PC-3 (cell line): ENCODE data around the gene UNC5C. TPM values are rescaled to one million over a fixed set of nuclear protein-coding genes. Genes with fewer than 3 reads are reported as not detected.

Experiments
- ATAC-seq: fragments of 200-7000 bp; cut with Tn5 transposase; 2 replicates; pipeline ENCODE4 v1.9.1; 2020; ENCODE audit warnings: mild to moderate bottlenecking, moderate library complexity
- BruUV-seq: library from RNA; stranded (reverse); fragments of 400-500 nt; replicated peaks from 2 replicates; lab custom pipeline; 2021; lab: Mats Ljungman, UMichigan
- CTCF ChIA-PET: fragments of 300-600 bp; sonication (Branson Sonifier 250); formaldehyde crosslinking; loops from one replicate; lab custom pipeline; 2022; ENCODE audit warnings: antibody characterized with exemption; lab: Charles Lee
- POLR2A ChIA-PET: fragments of 300-600 bp; sonication (Branson Sonifier 250); formaldehyde crosslinking; loops from one replicate; lab custom pipeline; 2022; ENCODE audit warnings: antibody characterized with exemption; ENCODE audit not compliant: unreplicated experiment; lab: Charles Lee
- DNase-seq: peaks from one replicate; pipeline ENCODE4 v3.0.0-alpha.2; 2015
- H2AFZ ChIP-seq: fragments of 300-600 bp; sonication (generic); 2 replicates; pipeline ENCODE4 v1.6.0; 2016; ENCODE audit warnings: antibody characterized with exemption, low read length
- H3F3A ChIP-seq: fragments of 300-600 bp; sonication (generic); one replicate; pipeline ENCODE4 v1.6.0; 2017; ENCODE audit warnings: antibody characterized with exemption, low read length, control low read depth, mild to moderate bottlenecking; ENCODE audit not compliant: unreplicated experiment
- H3K27ac ChIP-seq: fragments of 300-600 bp; sonication (generic); 2 replicates; pipeline ENCODE4 v1.5.1; 2016; ENCODE audit warnings: mild to moderate bottlenecking, low read length
- H3K27me3 ChIP-seq: fragments of 300-600 bp; sonication (generic); 2 replicates; pipeline ENCODE4 v1.6.1; 2016; ENCODE audit warnings: low read length, mixed read lengths
- H3K36me3 ChIP-seq: fragments of 300-600 bp; sonication (generic); 2 replicates; pipeline ENCODE4 v1.6.1; 2016; ENCODE audit warnings: low read depth, mixed run types, low read length, mixed read lengths
- H3K4me1 ChIP-seq: fragments of 300-600 bp; sonication (generic); 2 replicates; pipeline ENCODE4 v1.5.1; 2016; ENCODE audit warnings: low read length; ENCODE audit not compliant: insufficient read depth
- H3K4me2 ChIP-seq: fragments of 300-600 bp; sonication (generic); 2 replicates; pipeline ENCODE4 v1.6.0; 2016; ENCODE audit warnings: low read length
- H3K4me3 ChIP-seq: fragments of 300-600 bp; sonication (generic); 2 replicates; pipeline ENCODE4 v1.5.1; 2016; ENCODE audit warnings: mild to moderate bottlenecking, low read length, mixed read lengths
- H3K79me2 ChIP-seq: fragments of 300-600 bp; sonication (generic); 2 replicates; pipeline ENCODE4 v1.6.1; 2017; ENCODE audit warnings: low read length, mixed read lengths
- H3K9ac ChIP-seq: fragments of 300-600 bp; sonication (generic); 2 replicates; pipeline ENCODE4 v1.6.0; 2016; ENCODE audit warnings: mild to moderate bottlenecking, low read length
- H3K9me2 ChIP-seq: fragments of 300-600 bp; sonication (generic); replicated peaks from 2 replicates; pipeline ENCODE4 v1.6.1; 2016; ENCODE audit warnings: mixed run types, low read length, mixed read lengths
- H3K9me3 ChIP-seq: fragments of 300-600 bp; sonication (generic); 2 replicates; pipeline ENCODE4 v1.6.1; 2016; ENCODE audit warnings: low read length, mixed read lengths
- H4K20me1 ChIP-seq: fragments of 300-600 bp; sonication (generic); 2 replicates; pipeline ENCODE4 v1.6.1; 2016; ENCODE audit warnings: low read length, mixed read lengths
- CTCF ChIP-seq: fragments of 300-600 bp; sonication (generic); conservative IDR thresholded peaks from 2 replicates; pipeline ENCODE4 v1.5.1; 2017; ENCODE audit warnings: antibody characterized with exemption, low read depth, mild to moderate bottlenecking, low read length
- EZH2 ChIP-seq: fragments of 300-600 bp; sonication (generic); IDR thresholded peaks from one replicate; pipeline ENCODE4 v1.6.1; 2017; ENCODE audit warnings: antibody characterized with exemption, mild to moderate bottlenecking, low read length; ENCODE audit not compliant: unreplicated experiment
- EZH2phosphoT487 ChIP-seq: fragments of 300-600 bp; sonication (generic); IDR thresholded peaks from 2 replicates; pipeline ENCODE4 v1.6.1; 2018; ENCODE audit warnings: mild to moderate bottlenecking, antibody characterized with exemption, low read length, borderline replicate concordance
- intact Hi-C: fragments of 100-400 bp; cut with micrococcal nuclease; formaldehyde crosslinking; loops from 2 replicates; pipeline ENCODE4 v1.9.0; 2023
- total RNA-seq: library from RNA; depleted of rRNA; stranded (reverse); fragments of >200 nt; gene quantifications from 2 replicates; pipeline ENCODE4 v1.2.3, GENCODE V29; 2014

UNC5C gene
- total RNA-seq, 1 experiment from 2014 or later: not detected

DNA sequence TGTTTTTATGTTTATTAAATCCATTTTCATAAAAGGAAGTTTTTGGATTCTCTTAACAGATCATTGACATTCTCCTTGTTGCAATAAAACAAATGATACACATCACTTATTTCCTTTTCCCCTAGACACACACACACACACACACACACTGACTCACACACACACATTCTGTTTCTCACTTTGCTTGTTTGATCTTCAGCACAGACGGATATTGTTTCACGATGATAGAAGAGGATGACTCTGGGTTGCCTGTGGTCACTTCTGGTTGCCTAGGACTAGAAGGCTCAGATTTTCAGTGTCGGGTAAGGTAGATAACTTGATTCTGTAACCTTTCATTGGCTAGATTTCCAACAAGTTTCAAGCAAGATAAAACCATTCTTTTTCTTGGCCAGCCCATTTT, 434.3 kb downstream of the UNC5C start:
- H3K79me2 ChIP-seq: no peaks in the 10 kb centered on the region
- peak; percentile 65 for DNase-seq
- H3K27me3 ChIP-seq: no peaks in the 10 kb centered on the region
- H3K4me3 ChIP-seq: no peak overlapping the region
- no peaks in the 10 kb centered on the region for H3K9me2 ChIP-seq
- intact Hi-C loops: no loop called here
- no peaks in the 10 kb centered on the region for H4K20me1 ChIP-seq
- no peak overlapping the region for H3K4me2 ChIP-seq
- H3K36me3 ChIP-seq: no peaks in the 10 kb centered on the region
- peaks cover 13% of the 10 kb centered on the region for H3K4me1 ChIP-seq
- CTCF ChIA-PET: no interaction called here
- TF ChIP-seq CTCF (no peak), EZH2phosphoT487 (no peak), EZH2 (no peak)
- H3K27ac ChIP-seq: no peak overlapping the region
- ATAC-seq: peak; percentile 58
- no peaks in the 10 kb centered on the region for H3F3A ChIP-seq
- BruUV-seq: no TSS peak
- POLR2A ChIA-PET: no interaction called here
- H3K9me3 ChIP-seq: no peaks in the 10 kb centered on the region
- H2AFZ ChIP-seq: no peak overlapping the region
- no peak overlapping the region for H3K9ac ChIP-seq
